GM12878 (cell line): Measurements from ENCODE around the gene GNGT2. TPM values are rescaled to one million over a fixed set of nuclear protein-coding genes. Genes with fewer than 3 reads are reported as not detected.
A peak's percentile ranks its signal among the peaks of the same experiment; 100 is the strongest.

Experiments used
- ASH2L ChIP-seq: fragments of 300-600, 200-600 bp; sonication (generic); IDR thresholded peaks from 2 replicates; pipeline ENCODE4 v1.6.1; 2017; ENCODE audit warnings: low read depth, mild to moderate bottlenecking, borderline replicate concordance
- BCL3 ChIP-seq: IDR thresholded peaks from 2 replicates; pipeline ENCODE4 v1.6.1; 2011; ENCODE audit warnings: borderline replicate concordance, low read depth, mild to moderate bottlenecking, moderate library complexity, low read length; ENCODE audit not compliant: insufficient read depth, poor library complexity, severe bottlenecking
- CBFB ChIP-seq: IDR thresholded peaks from 2 replicates; pipeline ENCODE4 v1.6.1; 2016; ENCODE audit warnings: antibody characterized with exemption, low read depth
- E4F1 ChIP-seq: fragments of 450-650 bp; IDR thresholded peaks from 2 replicates; pipeline ENCODE4 v1.6.1; 2018; ENCODE audit warnings: borderline replicate concordance, mild to moderate bottlenecking; ENCODE audit not compliant: partially characterized antibody
- HDAC6 ChIP-seq: fragments of 200-600 bp; sonication (generic); IDR thresholded peaks from one replicate; pipeline ENCODE4 v1.8.0; 2017; ENCODE audit warnings: antibody characterized with exemption; ENCODE audit not compliant: unreplicated experiment
- IKZF2 ChIP-seq, 2 experiments: fragments of 450-650 bp; IDR thresholded peaks; 2 replicates each; pipeline ENCODE4 v1.6.1; 2017; ENCODE audit warnings: mild to moderate bottlenecking in 2 of 2, moderate library complexity in 2 of 2
- MTA3 ChIP-seq: IDR thresholded peaks from 2 replicates; pipeline ENCODE4 v1.6.1; 2012; ENCODE audit warnings: low read length, inconsistent platforms, borderline replicate concordance
- MYC ChIP-seq: IDR thresholded peaks from 2 replicates; pipeline ENCODE4 v1.6.1; 2011; ENCODE audit warnings: mild to moderate bottlenecking, low read length, moderate library complexity, inconsistent platforms; ENCODE audit not compliant: insufficient read depth, insufficient replicate concordance, insufficient read length, severe bottlenecking
- NFYA ChIP-seq: IDR thresholded peaks from 2 replicates; pipeline ENCODE4 v1.6.1; 2011; ENCODE audit warnings: low read depth, mild to moderate bottlenecking, low read length, improper control_type of control experiment, borderline replicate concordance
- PBX3 ChIP-seq: IDR thresholded peaks from 2 replicates; pipeline ENCODE4 v1.6.1; 2011; ENCODE audit warnings: mild to moderate bottlenecking, low read depth, low read length, moderate library complexity; ENCODE audit not compliant: insufficient replicate concordance
- POLR2A ChIP-seq: IDR thresholded peaks from 2 replicates; pipeline ENCODE4 v1.6.1; 2011; ENCODE audit warnings: low read depth, mild to moderate bottlenecking, low read length
- RCOR1 ChIP-seq: conservative IDR thresholded peaks from 2 replicates; pipeline ENCODE4 v1.6.1; 2012; ENCODE audit warnings: low read depth, low read length, improper control_type of control experiment
- SMC3 ChIP-seq: IDR thresholded peaks from 2 replicates; pipeline ENCODE4 v1.6.1; 2011; ENCODE audit warnings: low read length, improper control_type of control experiment, borderline replicate concordance
- ZBTB11 ChIP-seq: fragments of 450-650 bp; formaldehyde crosslinking; IDR thresholded peaks from 2 replicates; pipeline ENCODE4 v1.5.0; 2022; ENCODE audit warnings: mild to moderate bottlenecking, missing genetic modification characterization
- ZNF207 ChIP-seq: fragments of 450-650 bp; IDR thresholded peaks from 2 replicates; pipeline ENCODE4 v1.6.1; 2014; ENCODE audit warnings: antibody characterized with exemption, mild to moderate bottlenecking, borderline replicate concordance
- polyA plus RNA-seq, 11 experiments: library from polyadenylated mRNA; depleted of rRNA in 4 of 11; unstranded in 6 of 11; stranded (reverse) in 5 of 11; fragments of >200 nt; fragmentation: Nextera tagmentation in 4 of 11; fragmentation: Illumina TruSeq in 1 of 11; extraction: Ambion mirVana in 4 of 11; extraction: Trizol in 1 of 11; gene quantifications; 1 replicate in 1 of 11; 2 replicates in 10 of 11; pipeline versions ENCODE4 v1.2.1 to v1.2.3, GENCODE V29; 2011 to 2016; ENCODE audit warnings: inconsistent platforms in 2 of 11, missing spikeins in 2 of 11, low read depth in 1 of 11
- total RNA-seq, 4 experiments: library from RNA; depleted of rRNA in 3 of 4; stranded (reverse); fragments of >200 nt in 3 of 4; fragmentation: Illumina TruSeq in 1 of 4; extraction: Trizol in 1 of 4; gene quantifications; 2 replicates each; pipeline versions ENCODE4 v1.2.1 to v1.2.3, GENCODE V29; 2013 to 2021
- TF ChIP-seq, protein P1 (sequence below): fragments of 150-350 bp; IDR thresholded peaks from 2 replicates; pipeline ENCODE4 v1.6.1; 2016; ENCODE audit warnings: low read depth, low read length

Gene GNGT2
- total and polyA plus RNA-seq, 10 of the 15 experiments (the other 5 are each of a cell fraction or from before 2014, with no cell fraction given) = 15.3 to 60.4 (median 32.0) TPM

DNA sequence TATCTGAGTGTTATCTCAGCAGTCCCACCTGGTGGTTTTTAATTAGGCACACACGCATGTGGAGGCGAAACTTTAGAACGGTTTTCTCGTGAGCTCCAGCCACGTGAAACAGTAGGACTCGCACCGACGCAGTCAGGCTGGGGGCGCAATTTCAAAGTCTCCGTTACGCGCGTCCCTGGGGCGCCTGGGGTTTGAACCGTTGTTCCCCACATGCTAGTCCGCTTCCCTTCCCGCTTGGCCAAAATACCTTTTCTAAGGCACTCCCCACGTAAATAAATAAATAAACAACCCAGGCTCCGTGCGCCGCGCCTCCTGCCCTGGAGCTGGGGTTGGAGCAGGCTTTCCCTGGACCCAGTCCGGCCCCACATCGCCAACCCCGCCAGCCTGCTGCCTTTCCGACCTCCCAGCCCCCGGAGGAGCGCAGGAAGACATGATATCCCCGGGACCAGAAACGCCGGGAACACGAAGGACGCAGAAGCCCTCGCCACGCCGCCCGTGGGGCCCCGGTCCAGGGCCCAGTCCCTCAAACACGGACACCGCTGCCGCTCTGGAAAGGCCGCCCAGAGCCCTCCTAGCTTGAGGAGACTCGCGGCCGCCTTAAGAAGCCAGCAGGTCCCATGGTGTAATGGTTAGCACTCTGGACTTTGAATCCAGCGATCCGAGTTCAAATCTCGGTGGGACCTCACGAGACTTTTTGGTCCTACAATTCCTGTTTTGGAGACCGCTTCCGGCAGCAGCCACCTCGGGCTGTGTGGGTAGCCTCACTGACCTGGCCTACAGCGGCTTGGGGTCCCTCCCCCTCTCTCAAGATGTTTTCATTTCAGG, 18.2 kb downstream of the GNGT2 start (continued):
- TF ChIP-seq HDAC6 (no peak), NFYA (no peak), RCOR1 (peak; percentile 62), ZNF207 (peak; percentile 93; the same call in 1 of the 2 replicates), CBFB (peak; percentile 73), ASH2L (peak; percentile 60; the same call in 1 of the 2 replicates), POLR2A (peak; percentile 24; the same call in 1 of the 2 replicates), IKZF2 (IDR thresholded peaks at IDR 0.05) (peak; percentile 58 to 73), BCL3 (no peak), SMC3 (no peak; the same call in 1 of the 2 replicates), MYC (no peak), MTA3 (0 out of 2 replicates have a peak, but pooled peaks have one; percentile 5), E4F1 (no peak), ZBTB11 (CRISPR knock-in tag) (no peak), PBX3 (no peak)
- TF ChIP-seq, protein P1, sequence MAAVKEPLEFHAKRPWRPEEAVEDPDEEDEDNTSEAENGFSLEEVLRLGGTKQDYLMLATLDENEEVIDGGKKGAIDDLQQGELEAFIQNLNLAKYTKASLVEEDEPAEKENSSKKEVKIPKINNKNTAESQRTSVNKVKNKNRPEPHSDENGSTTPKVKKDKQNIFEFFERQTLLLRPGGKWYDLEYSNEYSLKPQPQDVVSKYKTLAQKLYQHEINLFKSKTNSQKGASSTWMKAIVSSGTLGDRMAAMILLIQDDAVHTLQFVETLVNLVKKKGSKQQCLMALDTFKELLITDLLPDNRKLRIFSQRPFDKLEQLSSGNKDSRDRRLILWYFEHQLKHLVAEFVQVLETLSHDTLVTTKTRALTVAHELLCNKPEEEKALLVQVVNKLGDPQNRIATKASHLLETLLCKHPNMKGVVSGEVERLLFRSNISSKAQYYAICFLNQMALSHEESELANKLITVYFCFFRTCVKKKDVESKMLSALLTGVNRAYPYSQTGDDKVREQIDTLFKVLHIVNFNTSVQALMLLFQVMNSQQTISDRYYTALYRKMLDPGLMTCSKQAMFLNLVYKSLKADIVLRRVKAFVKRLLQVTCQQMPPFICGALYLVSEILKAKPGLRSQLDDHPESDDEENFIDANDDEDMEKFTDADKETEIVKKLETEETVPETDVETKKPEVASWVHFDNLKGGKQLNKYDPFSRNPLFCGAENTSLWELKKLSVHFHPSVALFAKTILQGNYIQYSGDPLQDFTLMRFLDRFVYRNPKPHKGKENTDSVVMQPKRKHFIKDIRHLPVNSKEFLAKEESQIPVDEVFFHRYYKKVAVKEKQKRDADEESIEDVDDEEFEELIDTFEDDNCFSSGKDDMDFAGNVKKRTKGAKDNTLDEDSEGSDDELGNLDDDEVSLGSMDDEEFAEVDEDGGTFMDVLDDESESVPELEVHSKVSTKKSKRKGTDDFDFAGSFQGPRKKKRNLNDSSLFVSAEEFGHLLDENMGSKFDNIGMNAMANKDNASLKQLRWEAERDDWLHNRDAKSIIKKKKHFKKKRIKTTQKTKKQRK = no peak
